Caco-2 (cell line): ENCODE measurements around the gene PIK3C3. TPM values are rescaled to one million over a fixed set of nuclear protein-coding genes. Genes with fewer than 3 reads are reported as not detected.

Source experiments
- BruUV-seq: library from RNA; stranded (reverse); fragments of 400-500 nt; replicated peaks from 2 replicates; lab custom pipeline; 2021; lab: Mats Ljungman, UMichigan
- CTCF ChIA-PET: fragments of 300-600 bp; sonication (Branson Sonifier 250); formaldehyde crosslinking; loops from one replicate; lab custom pipeline; 2022; ENCODE audit warnings: antibody characterized with exemption; lab: Charles Lee
- POLR2A ChIA-PET: fragments of 300-600 bp; sonication (Branson Sonifier 250); formaldehyde crosslinking; loops from one replicate; lab custom pipeline; 2022; ENCODE audit warnings: antibody characterized with exemption; lab: Charles Lee
- DNase-seq, 2 experiments: peaks; one replicate each; pipeline versions ENCODE4 v3.0.0 to v3.0.0-alpha.2; 2020 to 2022
- H3K27me3 ChIP-seq: replicated peaks from 2 replicates; pipeline ENCODE4 v1.6.0; 2011; ENCODE audit warnings: low read length; ENCODE audit not compliant: control insufficient read depth, insufficient read depth
- H3K36me3 ChIP-seq: 2 replicates; pipeline ENCODE4 v1.5.1; 2011; ENCODE audit warnings: low read length; ENCODE audit not compliant: control insufficient read depth, insufficient read depth
- H3K4me1 ChIP-seq: fragments of 250-450 bp; sonication (Bioruptor Pico); 2 replicates; pipeline ENCODE4 v1.5.1; 2020; ENCODE audit warnings: mild to moderate bottlenecking
- H3K4me3 ChIP-seq: 2 replicates; pipeline ENCODE4 v1.5.1; 2011; ENCODE audit warnings: low read depth, mild to moderate bottlenecking, control low read depth, low read length
- H3K9me3 ChIP-seq: fragments of 250-450 bp; sonication (Bioruptor Pico); 2 replicates; pipeline ENCODE4 v1.5.1; 2020; ENCODE audit warnings: mild to moderate bottlenecking, moderate library complexity
- H3K27ac Mint-ChIP-seq: one replicate; pipeline ENCODE4 v1.8.0; 2022; ENCODE audit warnings: mixed read lengths; ENCODE audit not compliant: unreplicated experiment
- H3K27me3 Mint-ChIP-seq: one replicate; pipeline ENCODE4 v1.8.0; 2022; ENCODE audit warnings: mixed read lengths; ENCODE audit not compliant: insufficient read depth, unreplicated experiment
- H3K36me3 Mint-ChIP-seq: one replicate; pipeline ENCODE4 v1.8.0; 2022; ENCODE audit warnings: mild to moderate bottlenecking, mixed read lengths; ENCODE audit not compliant: insufficient read depth, unreplicated experiment
- H3K4me1 Mint-ChIP-seq: one replicate; pipeline ENCODE4 v1.8.0; 2022; ENCODE audit warnings: low read depth, mixed read lengths; ENCODE audit not compliant: unreplicated experiment
- H3K4me3 Mint-ChIP-seq: one replicate; pipeline ENCODE4 v1.8.0; 2022; ENCODE audit warnings: mild to moderate bottlenecking, moderate library complexity, mixed read lengths; ENCODE audit not compliant: unreplicated experiment
- H3K9me3 Mint-ChIP-seq: one replicate; pipeline ENCODE4 v1.8.0; 2022; ENCODE audit warnings: mixed read lengths; ENCODE audit not compliant: unreplicated experiment
- CTCF ChIP-seq, 2 experiments: fragments of 200-600 bp in 1 of 2; IDR thresholded peaks; 1 replicate in 1 of 2; 2 replicates in 1 of 2; pipeline versions ENCODE4 v1.5.1 to v1.8.0; 2011 to 2022; ENCODE audit warnings: antibody characterized with exemption in 1 of 2, control low read depth in 1 of 2, inconsistent platforms in 1 of 2, low read depth in 1 of 2, low read length in 1 of 2, mild to moderate bottlenecking in 1 of 2, moderate library complexity in 1 of 2; ENCODE audit not compliant: insufficient read depth in 1 of 2, severe bottlenecking in 1 of 2, unreplicated experiment in 1 of 2
- intact Hi-C: fragments of 100-400 bp; cut with micrococcal nuclease; formaldehyde crosslinking; loops from one replicate; pipeline ENCODE4 v1.10.0; 2022; ENCODE audit not compliant: unreplicated experiment
- total RNA-seq: library from RNA; stranded (reverse); gene quantifications from 2 replicates; pipeline ENCODE4 v1.2.3, GENCODE V29; 2022

PIK3C3 gene
- total RNA-seq, 1 experiment from 2014 or later = 19.7 TPM

DNA sequence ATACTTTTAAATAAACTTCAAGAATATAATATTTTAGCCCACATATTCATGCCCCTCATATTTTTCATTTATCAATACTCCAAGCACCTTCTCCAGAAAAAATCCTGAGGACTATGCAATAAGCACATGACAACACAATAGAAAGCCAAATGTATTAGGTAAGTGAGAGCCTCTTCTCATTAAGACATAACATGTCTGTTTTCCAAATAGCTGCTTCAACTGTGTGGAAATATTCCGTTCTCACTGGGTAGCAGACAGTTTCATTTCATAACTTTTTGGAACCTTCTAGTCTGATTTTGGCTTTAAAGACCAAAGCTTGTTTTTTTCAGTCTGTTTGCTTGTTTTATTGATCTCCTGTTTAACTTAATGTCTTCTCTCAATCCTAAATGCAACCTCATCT lies 137.8 kb downstream of the PIK3C3 start:
- no peak overlapping the region for H3K4me3 ChIP-seq
- Mint-ChIP-seq H3K4me3 (no peak overlapping the region), H3K36me3 (no peaks in the 10 kb centered on the region), H3K27me3 (no peaks in the 10 kb centered on the region), H3K4me1 (no peaks in the 10 kb centered on the region), H3K9me3 (peaks cover 3% of the 10 kb centered on the region), H3K27ac (no peak overlapping the region)
- TF ChIP-seq CTCF (IDR thresholded peaks at IDR 0.05; ENCODE audit: insufficient read depth in 1 of 2, low read depth in 1 of 2, low read length in 1 of 2, severe bottlenecking in 1 of 2, unreplicated experiment in 1 of 2) = no peak
- H3K9me3 ChIP-seq = no peaks in the 10 kb centered on the region
- H3K27me3 ChIP-seq = no peaks in the 10 kb centered on the region
- POLR2A ChIA-PET = no interaction called here
- no peaks in the 10 kb centered on the region for H3K4me1 ChIP-seq
- CTCF ChIA-PET = no interaction called here
- DNase-seq = no peak
- no peaks in the 10 kb centered on the region for H3K36me3 ChIP-seq
- intact Hi-C loops = no loop called here
- no TSS peak for BruUV-seq

- CTCF ChIA-PET = no interaction called here
- DNase-seq = no peak
- no peak overlapping the region for H3K4me3 ChIP-seq
- H3K9me3 ChIP-seq = no peaks in the 10 kb centered on the region
- Mint-ChIP-seq H3K27ac (no peak overlapping the region), H3K9me3 (peaks cover 9% of the 10 kb centered on the region), H3K4me1 (no peaks in the 10 kb centered on the region), H3K36me3 (no peaks in the 10 kb centered on the region), H3K4me3 (no peak overlapping the region), H3K27me3 (no peaks in the 10 kb centered on the region)
- intact Hi-C loops = no loop called here
- no peaks in the 10 kb centered on the region for H3K36me3 ChIP-seq
- no peak for TF ChIP-seq CTCF (IDR thresholded peaks at IDR 0.05; ENCODE audit: insufficient read depth in 1 of 2, low read depth in 1 of 2, low read length in 1 of 2, severe bottlenecking in 1 of 2, unreplicated experiment in 1 of 2)
- POLR2A ChIA-PET = no interaction called here
- no peaks in the 10 kb centered on the region for H3K27me3 ChIP-seq
- H3K4me1 ChIP-seq = no peaks in the 10 kb centered on the region
- BruUV-seq = no TSS peak
Observed at GRCh38 chr18:42094875-42095274, 139.8 kb downstream of the PIK3C3 start.

DNA sequence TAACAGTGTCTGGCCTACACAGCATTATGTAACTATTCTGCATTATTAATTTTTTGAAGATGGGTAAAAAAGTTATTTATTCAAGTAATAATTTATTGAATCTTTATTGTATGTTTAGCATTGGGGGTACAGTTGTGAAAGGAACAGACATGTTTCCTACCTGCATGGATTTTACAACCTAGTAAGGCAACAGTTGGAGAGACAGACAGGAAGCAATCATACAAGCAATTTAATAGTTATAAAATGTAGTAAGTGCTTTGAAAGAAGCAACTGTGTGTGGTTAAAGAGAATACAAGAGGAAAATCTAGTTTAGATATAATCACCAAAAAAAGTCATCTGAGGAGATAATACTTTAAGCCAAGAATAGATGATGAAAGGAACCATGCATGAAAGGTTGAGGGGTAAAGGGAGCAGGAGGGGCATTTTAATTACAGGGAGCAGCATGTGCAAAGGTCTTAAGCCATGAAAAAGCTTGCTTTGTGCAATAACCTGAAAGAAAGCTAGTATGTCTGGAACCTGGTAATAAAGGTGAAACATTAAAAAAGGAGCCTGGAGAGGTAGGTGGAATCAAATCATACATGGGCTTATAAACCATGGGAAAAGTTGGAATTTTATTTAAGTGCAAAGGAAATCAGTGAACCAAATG lies 140.8 kb downstream of the PIK3C3 start:
- intact Hi-C loops = no loop called here
- no TSS peak for BruUV-seq
- H3K36me3 Mint-ChIP-seq = no peaks in the 10 kb centered on the region
- ChIA-PET POLR2A (no interaction called here), CTCF (no interaction called here)
- H3K27ac Mint-ChIP-seq = no peak overlapping the region
- H3K27me3 Mint-ChIP-seq = no peaks in the 10 kb centered on the region
- peaks cover 9% of the 10 kb centered on the region for H3K9me3 Mint-ChIP-seq
- no peak overlapping the region for H3K4me3 ChIP-seq
- H3K4me3 Mint-ChIP-seq = no peak overlapping the region
- no peak for TF ChIP-seq CTCF (IDR thresholded peaks at IDR 0.05; ENCODE audit: insufficient read depth in 1 of 2, low read depth in 1 of 2, low read length in 1 of 2, severe bottlenecking in 1 of 2, unreplicated experiment in 1 of 2)
- H3K9me3 ChIP-seq = no peaks in the 10 kb centered on the region
- H3K4me1 Mint-ChIP-seq = no peaks in the 10 kb centered on the region
- no peak for DNase-seq
- no peaks in the 10 kb centered on the region for H3K4me1 ChIP-seq
- H3K36me3 ChIP-seq = no peaks in the 10 kb centered on the region
- no peaks in the 10 kb centered on the region for H3K27me3 ChIP-seq
